HEK293 (cell line): Measurements from ENCODE around the gene GABRD.

ENCODE experiments used
- BCL11A ChIP-seq: fragments of 450-650 bp; formaldehyde crosslinking; IDR thresholded peaks from 2 replicates; pipeline ENCODE4 v1.5.1; 2016; ENCODE audit warnings: low read depth, missing biosample characterization, missing genetic modification characterization
- CTCF ChIP-seq: fragments of 450-650 bp; formaldehyde crosslinking; IDR thresholded peaks from 2 replicates; pipeline ENCODE4 v1.5.1; 2016; ENCODE audit warnings: missing biosample characterization, missing genetic modification characterization
- ZNF138 ChIP-seq: fragments of 450-650 bp; formaldehyde crosslinking; IDR thresholded peaks from 2 replicates; pipeline ENCODE4 v1.5.1; 2016; ENCODE audit warnings: missing biosample characterization, missing genetic modification characterization, borderline replicate concordance
- ZNF26 ChIP-seq: fragments of 450-650 bp; formaldehyde crosslinking; IDR thresholded peaks from 2 replicates; pipeline ENCODE4 v1.5.1; 2016; ENCODE audit warnings: missing biosample characterization, missing genetic modification characterization
- ZNF830 ChIP-seq: fragments of 450-650 bp; IDR thresholded peaks from 2 replicates; pipeline ENCODE4 v1.5.0; 2018; ENCODE audit warnings: missing biosample characterization, missing genetic modification characterization, low read depth, mild to moderate bottlenecking, moderate library complexity

GRCh38 chr1:2080140-2080539 is 61.0 kb downstream of the GABRD start:
- TF ChIP-seq ZNF138 (tag by site-specific recombination) (no peak), ZNF26 (tag by site-specific recombination) (no peak), CTCF (tag by site-specific recombination) (no peak), BCL11A (tag by site-specific recombination) (no peak), ZNF830 (no peak)
